ENCODE data around the gene LYZL6. TPM values are rescaled to one million over a fixed set of nuclear protein-coding genes. Genes with fewer than 3 reads are reported as not detected.

Gene LYZL6
- total and polyA plus RNA-seq, 2 of the 8 experiments (the other 6 are each of a cell fraction or from before 2014, with no cell fraction given) = not detected

- Histone ChIP-seq H3K4ac (replicated peaks; ENCODE audit: insufficient read length, low read depth, low read length) (no peak overlapping the region), H4K91ac (replicated peaks; ENCODE audit: insufficient read length, low read length) (no peak overlapping the region), H3K79me2 (ENCODE audit: control insufficient read depth in 1 of 2, insufficient read depth in 2 of 2, low read length in 2 of 2) (no peaks in the 10 kb centered on the region), H4K8ac (ENCODE audit: extremely low read depth, insufficient read depth, low read length) (no peak overlapping the region), H3K4me3 (ENCODE audit: extremely low read depth in 1 of 4, insufficient read depth in 2 of 4, low read depth in 3 of 4, low read length in 4 of 4) (no peak overlapping the region), H2AFZ (ENCODE audit: low read length) (no peak overlapping the region), H2BK20ac (ENCODE audit: low read length) (no peak overlapping the region), H3K23ac (ENCODE audit: insufficient read length) (no peak overlapping the region), H4K5ac (ENCODE audit: insufficient read length, low read depth, low read length) (no peak overlapping the region), H2BK12ac (ENCODE audit: low read depth, low read length) (no peak overlapping the region), H3K14ac (ENCODE audit: insufficient read length) (no peak overlapping the region), H2AK5ac (ENCODE audit: low read depth, low read length) (no peak overlapping the region), H3K18ac (ENCODE audit: extremely low read depth, low read length) (no peak overlapping the region), H2BK120ac (replicated peaks; ENCODE audit: low read depth, low read length) (no peak overlapping the region), H3K36me3 (ENCODE audit: control insufficient read depth in 2 of 4, insufficient read depth in 4 of 4, low read length in 3 of 4) (no peaks in the 10 kb centered on the region), H3K79me1 (ENCODE audit: low read depth, low read length) (no peaks in the 10 kb centered on the region), H3K56ac (replicated peaks; ENCODE audit: insufficient read length, low read depth, low read length) (no peak overlapping the region), H3K4me1 (replicated peaks in 1 of 4; ENCODE audit: control insufficient read depth in 3 of 4, insufficient read depth in 4 of 4, low read length in 3 of 4) (no peaks in the 10 kb centered on the region), H2BK5ac (ENCODE audit: low read depth, low read length) (no peak overlapping the region), H3K9me3 (ENCODE audit: insufficient read depth in 2 of 2, low read depth in 1 of 2, low read length in 1 of 2) (no peaks in the 10 kb centered on the region), H3K9ac (replicated peaks in 1 of 4; ENCODE audit: extremely low read depth in 1 of 4, low read depth in 3 of 4, low read length in 3 of 4) (no peak overlapping the region), H2BK15ac (ENCODE audit: low read length) (no peak overlapping the region), H3K23me2 (ENCODE audit: low read depth, low read length) (no peaks in the 10 kb centered on the region), H3K27ac (ENCODE audit: low read depth, low read length) (no peak overlapping the region), H3K27me3 (replicated peaks in 1 of 4; ENCODE audit: control insufficient read depth in 3 of 4, extremely low read depth in 1 of 4, insufficient read depth in 3 of 4, low read length in 3 of 4) (no peaks in the 10 kb centered on the region), H4K20me1 (replicated peaks in 1 of 2; ENCODE audit: control insufficient read depth in 1 of 2, insufficient read depth in 2 of 2, low read length in 2 of 2) (no peaks in the 10 kb centered on the region), H3K4me2 (ENCODE audit: insufficient read depth in 1 of 2, low read depth in 2 of 2, low read length in 2 of 2) (no peak overlapping the region)
- DNase-seq (ENCODE audit: low read depth in 1 of 2, low spot score in 2 of 2) (no peak), FAIRE-seq (no peak)
- ChIA-PET CTCF (ENCODE audit: partially characterized antibody) (interaction anchor here (1.2 kb wide), 1 partner anchor 19 kb away, joined by 4 read pairs; no protein-coding TSS in a partner anchor), POLR2A (ENCODE audit: partially characterized antibody) (no interaction called here)
- no peak for TF ChIP-seq EGR1 (IDR thresholded peaks at IDR 0.05; ENCODE audit: borderline replicate concordance, low read depth, low read length)
- TF ChIP-seq SIN3A (conservative IDR thresholded peaks at IDR 0.05 in 1 of 2, IDR thresholded peaks at IDR 0.05 in 1 of 2; ENCODE audit: low read depth in 1 of 2, low read length in 2 of 2) = no peak
- TF ChIP-seq EZH2 (IDR thresholded peaks at IDR 0.05; ENCODE audit: low read depth, low read length, severe bottlenecking) = no peak
- TF ChIP-seq JUND (IDR thresholded peaks at IDR 0.05; ENCODE audit: low read length) = no peak
- no peak for TF ChIP-seq POLR2A (IDR thresholded peaks at IDR 0.05; ENCODE audit: control extremely low read depth in 1 of 2, low read depth in 2 of 2, low read length in 2 of 2)
- no peak for TF ChIP-seq SRF (IDR thresholded peaks at IDR 0.05; ENCODE audit: low read depth, low read length)
- TF ChIP-seq TEAD4 (IDR thresholded peaks at IDR 0.05; ENCODE audit: low read depth, low read length) = no peak
- TF ChIP-seq HDAC2 (IDR thresholded peaks at IDR 0.05; ENCODE audit: borderline replicate concordance in 1 of 2, low read depth in 2 of 2, low read length in 2 of 2) = no peak
- no peak for TF ChIP-seq CTBP2 (IDR thresholded peaks at IDR 0.05; ENCODE audit: borderline replicate concordance, insufficient read depth, insufficient read length, low read length)
- no peak for TF ChIP-seq JUN (IDR thresholded peaks at IDR 0.05; ENCODE audit: low read depth, low read length)
- no peak for TF ChIP-seq HDAC6 (IDR thresholded peaks at IDR 0.05; ENCODE audit: low read depth, low read length)
- TF ChIP-seq CREB1 (IDR thresholded peaks at IDR 0.05) = no peak
- TF ChIP-seq YY1 (IDR thresholded peaks at IDR 0.05; ENCODE audit: low read depth, low read length) = no peak
- no peak for TF ChIP-seq KDM5A (IDR thresholded peaks at IDR 0.05; ENCODE audit: low read length)
- TF ChIP-seq ASH2L (IDR thresholded peaks at IDR 0.05; ENCODE audit: low read length) = no peak
- no peak for TF ChIP-seq TAF7 (optimal IDR thresholded peaks at IDR 0.05; ENCODE audit: borderline replicate concordance, low read depth, low read length)
- no peak for TF ChIP-seq BRCA1 (IDR thresholded peaks at IDR 0.05; ENCODE audit: low read depth, low read length)
These were observed 44.7 kb upstream of the LYZL6 start for GRCh38 chr17:35988164-35988563.
